Psoas muscle (tissue), 8 donors: Measurements from ENCODE around the gene IL1RL1. TPM values are rescaled to one million over a fixed set of nuclear protein-coding genes. Genes with fewer than 3 reads are reported as not detected.

Experiments used
- ATAC-seq, 4 donors: fragments of 200-7000 bp; cut with Tn5 transposase; one replicate each; pipeline ENCODE4 v1.9.1; 2020; ENCODE audit warnings: moderate library complexity in 3 of 4, mild to moderate bottlenecking in 2 of 4
- DNase-seq, 2 donors: peaks; one replicate each; pipeline ENCODE4 v3.0.0-alpha.2; 2020
- H3K27ac ChIP-seq: fragments of 200-600 bp; one replicate; pipeline ENCODE4 v1.8.0; 2022
- H3K27me3 ChIP-seq, 3 donors: fragments of 200-600 bp in 1 of 3; one replicate each; pipeline versions ENCODE4 v1.6.1 to v1.8.0; 2013 to 2022; ENCODE audit warnings: low read length in 2 of 3, mild to moderate bottlenecking in 2 of 3, moderate library complexity in 1 of 3; ENCODE audit not compliant: insufficient read depth in 3 of 3
- H3K36me3 ChIP-seq, 2 donors: fragments of 200-600 bp in 1 of 2; one replicate each; pipeline versions ENCODE4 v1.6.1 to v1.8.0; 2013 to 2022; ENCODE audit warnings: low read depth in 1 of 2, mild to moderate bottlenecking in 1 of 2, moderate library complexity in 1 of 2; ENCODE audit not compliant: insufficient read depth in 1 of 2
- H3K4me1 ChIP-seq: fragments of 200-600 bp; one replicate; pipeline ENCODE4 v1.8.0; 2022
- H3K4me3 ChIP-seq: fragments of 200-600 bp; one replicate; pipeline ENCODE4 v1.8.0; 2022; ENCODE audit warnings: mild to moderate bottlenecking
- H3K9me3 ChIP-seq: fragments of 200-600 bp; one replicate; pipeline ENCODE4 v1.8.0; 2022
- CTCF ChIP-seq: fragments of 200-600 bp; IDR thresholded peaks from one replicate; pipeline ENCODE4 v1.8.0; 2022; ENCODE audit warnings: antibody characterized with exemption
- WGBS, 3 donors: extraction: QIAGEN DNeasy Blood & Tissue Kit; methylation state at CpG; one replicate each; pipeline versions ENCODE4 v1.1.6 to v1.1.7; 2013; 5-methylcytosine and 5-hydroxymethylcytosine counted together
- intact Hi-C, 2 donors: fragments of 100-400 bp; cut with DNase I; formaldehyde crosslinking; loops; one replicate each; pipeline versions ENCODE4 v1.11.0 to v1.14.2; 2022
- polyA plus RNA-seq, 3 donors: library from polyadenylated mRNA; stranded (reverse); fragments of 200-250 nt; gene quantifications; one replicate each; pipeline ENCODE4 v1.2.3, GENCODE V29; 2013
- total RNA-seq, 4 donors: library from RNA; stranded (reverse); fragmentation: NEBNext Ultra II Directional in 2 of 4; extraction: Animal tissue kit (Norgen Biotek cat#: 25700) in 2 of 4; gene quantifications; one replicate each; pipeline versions ENCODE4 v1.2.1 to v1.2.4, GENCODE V29; 2021 to 2023
- donor health status: healthy with polysubstance abuse.
- donor health status: DM: no; HTN: no; CAD: no; lungs with moderate emphysema.
- donor health status: Bipolar disorder and iron deficiency.
- donor health status: healthy.
- donor health status: DM: yes; HTN: yes; CAD: no.
- donor health status: DM: no; HTN: no; CAD: no.
- donor health status: DM: no; HTN: no; CAD: no.
- donor health status: DM: yes; HTN: yes; CAD: no.

Gene IL1RL1
- total and polyA plus RNA-seq, 7 donors: 0.43 to 13.1 (median 2.9) TPM

- 90 to 92% (median 91%) methylated on average over 1 of the region's 1 CpG for WGBS, 3 donors
- no peak for TF ChIP-seq CTCF
- Histone ChIP-seq H3K27me3 (no peaks in the 10 kb centered on the region), H3K9me3 (peaks cover 6% of the 10 kb centered on the region), H3K4me1 (peaks cover 6% of the 10 kb centered on the region), H3K36me3 (no peaks in the 10 kb centered on the region), H3K4me3 (no peak overlapping the region), H3K27ac (no peak overlapping the region)
- DNase-seq (no peak), ATAC-seq (no peak)
- intact Hi-C loops: no loop called here
Observed at GRCh38 chr2:102334486-102334885, 23.1 kb downstream of the IL1RL1 start.

DNA sequence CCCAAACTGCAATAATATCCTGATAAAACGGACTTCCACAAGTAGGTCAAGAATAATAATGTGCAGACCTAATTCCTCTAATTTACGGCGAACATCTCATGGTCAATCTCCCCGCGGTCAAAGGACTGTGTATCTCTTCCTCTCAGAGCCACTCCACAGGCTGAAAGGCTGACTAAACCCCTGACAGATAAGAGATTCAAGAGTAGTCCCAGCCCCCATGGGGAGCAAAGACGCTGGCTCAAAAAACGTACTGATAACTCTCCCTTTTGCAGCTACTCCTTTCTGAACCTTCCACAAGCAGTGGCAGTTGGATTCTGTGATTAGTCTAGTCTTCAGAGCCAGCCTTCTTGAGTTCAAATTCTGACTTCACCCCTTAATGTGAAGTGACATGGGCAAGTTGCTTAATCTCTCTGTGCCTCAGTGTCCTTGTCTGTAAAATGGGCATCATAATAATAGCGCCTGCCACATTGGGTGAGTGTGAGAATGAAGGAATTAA is 24.6 kb downstream of the IL1RL1 start:
- DNase-seq (no peak), ATAC-seq (no peak)
- intact Hi-C loops: no loop called here
- no peaks in the 10 kb centered on the region for H3K36me3 ChIP-seq
- H3K4me1 ChIP-seq: peaks cover 6% of the 10 kb centered on the region
- no peak overlapping the region for H3K27ac ChIP-seq
- TF ChIP-seq CTCF: no peak
- no peak overlapping the region for H3K4me3 ChIP-seq
- 60 to 66% (median 63%) methylated on average over 8 of the region's 8 CpGs for WGBS, 3 donors
- no peaks in the 10 kb centered on the region for H3K27me3 ChIP-seq
- H3K9me3 ChIP-seq: peaks cover 2% of the 10 kb centered on the region

DNA sequence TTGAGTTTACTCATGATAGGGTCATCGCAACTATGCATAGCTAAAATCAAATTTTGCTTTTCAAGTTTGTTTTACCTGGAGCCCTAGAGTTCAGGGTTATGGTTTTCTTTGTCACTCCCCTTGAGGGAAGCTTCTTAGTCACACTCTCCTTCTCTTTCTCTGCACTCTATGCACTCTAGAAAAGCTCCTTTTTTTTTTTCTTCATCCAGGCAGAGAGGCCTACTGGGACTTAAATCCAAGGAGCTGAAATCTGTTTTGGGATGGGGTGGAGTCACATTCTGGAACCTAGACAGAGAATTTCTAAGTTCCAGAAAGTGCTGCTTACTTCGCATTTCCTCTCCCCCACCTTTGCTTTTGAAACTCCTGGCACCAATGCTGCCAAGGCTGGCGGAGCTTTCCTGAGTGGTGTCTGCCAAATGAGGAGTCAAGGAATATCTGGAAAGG is 25.2 kb downstream of the IL1RL1 start:
- no peaks in the 10 kb centered on the region for H3K36me3 ChIP-seq
- DNase-seq (peak in 1 of 2 donors; percentile 29), ATAC-seq (peak in 2 of 4 donors; percentile 30 to 37)
- WGBS, 3 donors: 53 to 65% (median 55%) methylated on average over 3 of the region's 3 CpGs
- TF ChIP-seq CTCF: no peak
- H3K4me1 ChIP-seq: peaks cover 6% of the 10 kb centered on the region
- no peak overlapping the region for H3K4me3 ChIP-seq
- no peaks in the 10 kb centered on the region for H3K9me3 ChIP-seq
- intact Hi-C loops: no loop called here
- H3K27ac ChIP-seq: no peak overlapping the region
- no peaks in the 10 kb centered on the region for H3K27me3 ChIP-seq

DNA sequence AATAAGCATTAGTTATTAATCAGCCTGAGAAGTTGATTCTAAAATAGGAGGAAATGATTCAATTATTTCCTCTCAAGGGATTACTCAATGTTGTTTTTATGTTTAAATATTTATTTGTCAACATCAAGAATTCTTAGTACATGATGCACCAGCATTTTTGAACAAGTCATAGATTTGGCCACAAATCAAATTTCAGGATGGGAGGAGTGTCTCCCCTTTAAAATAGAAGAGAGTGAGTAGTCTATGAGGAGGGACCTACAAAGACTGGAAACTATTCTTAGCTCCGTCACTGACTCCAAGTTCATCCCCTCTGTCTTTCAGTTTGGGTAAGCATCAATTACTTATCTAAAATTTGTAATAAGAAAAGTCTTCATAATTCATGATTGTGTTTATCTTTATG is 25.6 kb downstream of the IL1RL1 start:
- H3K27ac ChIP-seq: no peak overlapping the region
- no peaks in the 10 kb centered on the region for H3K36me3 ChIP-seq
- intact Hi-C loops: no loop called here
- H3K9me3 ChIP-seq: no peaks in the 10 kb centered on the region
- H3K27me3 ChIP-seq: no peaks in the 10 kb centered on the region
- peak in 1 of 4 donors; percentile 28 for ATAC-seq
- peaks cover 6% of the 10 kb centered on the region for H3K4me1 ChIP-seq
- no peak overlapping the region for H3K4me3 ChIP-seq
- TF ChIP-seq CTCF: no peak
- WGBS, 3 donors: 28 to 32% (median 30%) methylated on average over 1 of the region's 1 CpG
- no peak for DNase-seq
